SK-N-SH (cell line): ENCODE results near the gene PXDN. TPM values are rescaled to one million over a fixed set of nuclear protein-coding genes. Genes with fewer than 3 reads are reported as not detected.

ENCODE experiments used
- CTCF ChIA-PET: fragments of 300-600, 350-600 bp; formaldehyde crosslinking; extraction: SDS; loops from one replicate; lab custom pipeline; 2021; lab: Yijun Ruan, JAX
- POLR2A ChIA-PET: fragments of 350-600 bp; sonication (Branson Sonifier 250); formaldehyde crosslinking; extraction: SDS; loops from one replicate; lab custom pipeline; 2020; ENCODE audit warnings: antibody characterized with exemption, inconsistent platforms; lab: Yijun Ruan, JAX
- DNase-seq: peaks from one replicate; pipeline ENCODE4 v3.0.0; 2012
- H2AFZ ChIP-seq: fragments of 200-600 bp; sonication (generic); 2 replicates; pipeline ENCODE4 v1.8.1; 2016; ENCODE audit warnings: antibody characterized with exemption, mild to moderate bottlenecking, low read depth
- H3F3A ChIP-seq: fragments of 200-600 bp; sonication (generic); replicated peaks from 2 replicates; pipeline ENCODE3; 2016; ENCODE audit warnings: antibody characterized with exemption, mild to moderate bottlenecking; ENCODE audit not compliant: insufficient read depth
- H3K27ac ChIP-seq, 2 experiments: fragments of 200-500 bp in 1 of 2; fragments of 200-600 bp in 1 of 2; sonication (Bioruptor generic) in 1 of 2; sonication (generic), shearing (Covaris generic) in 1 of 2; 2 replicates each; pipeline versions ENCODE4 v1.5.1 to v1.6.1; 2014 to 2016; ENCODE audit warnings: low read depth in 2 of 2, inconsistent platforms in 1 of 2, low read length in 1 of 2, mild to moderate bottlenecking in 1 of 2, mixed read lengths in 1 of 2
- H3K27me3 ChIP-seq: fragments of 200-600 bp; sonication (generic), shearing (Covaris generic); 2 replicates; pipeline ENCODE4 v1.6.1; 2016; ENCODE audit warnings: mixed run types; ENCODE audit not compliant: insufficient read depth
- H3K36me3 ChIP-seq, 2 experiments: fragments of 200-500 bp in 1 of 2; fragments of 200-600 bp in 1 of 2; sonication (Bioruptor generic) in 1 of 2; sonication (generic) in 1 of 2; replicated peaks in 1 of 2; 2 replicates each; pipeline versions ENCODE3 to v1.5.1; 2014 to 2016; ENCODE audit warnings: low read length in 1 of 2, mild to moderate bottlenecking in 1 of 2; ENCODE audit not compliant: insufficient read depth in 2 of 2, control insufficient read depth in 1 of 2
- H3K4me1 ChIP-seq, 2 experiments: fragments of 200-500 bp in 1 of 2; fragments of 200-600 bp in 1 of 2; sonication (Bioruptor generic) in 1 of 2; sonication (generic), shearing (Covaris generic) in 1 of 2; 2 replicates each; pipeline versions ENCODE4 v1.5.1 to v1.6.1; 2014 to 2016; ENCODE audit warnings: low read depth in 1 of 2, low read length in 1 of 2, mixed run types in 1 of 2; ENCODE audit not compliant: insufficient read depth in 2 of 2, control insufficient read depth in 1 of 2
- H3K4me2 ChIP-seq: fragments of 200-600 bp; sonication (generic), shearing (Covaris generic); 2 replicates; pipeline ENCODE4 v1.6.1; 2017; ENCODE audit warnings: mixed run types
- H3K4me3 ChIP-seq, 2 experiments: fragments of 200-500 bp in 1 of 2; fragments of 200-600 bp in 1 of 2; sonication (Bioruptor generic) in 1 of 2; sonication (generic), shearing (Covaris generic) in 1 of 2; 2 replicates each; pipeline versions ENCODE4 v1.5.1 to v1.8.1; 2014 to 2016; ENCODE audit warnings: low read depth in 2 of 2, inconsistent platforms in 1 of 2, low read length in 1 of 2, mild to moderate bottlenecking in 1 of 2, mixed read lengths in 1 of 2, moderate library complexity in 1 of 2
- H3K79me2 ChIP-seq: fragments of 200-600 bp; sonication (generic); 2 replicates; pipeline ENCODE4 v1.8.1; 2017; ENCODE audit warnings: mild to moderate bottlenecking; ENCODE audit not compliant: insufficient read depth
- H3K9ac ChIP-seq: fragments of 200-600 bp; sonication (generic); 2 replicates; pipeline ENCODE4 v1.6.1; 2017; ENCODE audit warnings: mixed run types
- H3K9me2 ChIP-seq: fragments of 200-600 bp; sonication (generic); 2 replicates; pipeline ENCODE4 v1.6.1; 2017; ENCODE audit warnings: mixed run types
- H3K9me3 ChIP-seq: fragments of 200-600 bp; sonication (generic); 2 replicates; pipeline ENCODE4 v1.6.1; 2017; ENCODE audit warnings: mixed run types, mild to moderate bottlenecking, moderate library complexity
- H4K20me1 ChIP-seq: fragments of 200-600 bp; sonication (generic); 2 replicates; pipeline ENCODE4 v1.6.1; 2017; ENCODE audit warnings: mild to moderate bottlenecking, mixed run types; ENCODE audit not compliant: insufficient read depth
- CHD2 ChIP-seq: fragments of 150-350 bp; IDR thresholded peaks from 2 replicates; pipeline ENCODE4 v1.6.1; 2018; ENCODE audit warnings: low read length; ENCODE audit not compliant: partially characterized antibody
- CTCF ChIP-seq: fragments of 200-600 bp; sonication (generic); IDR thresholded peaks from 2 replicates; pipeline ENCODE4 v1.6.1; 2017; ENCODE audit warnings: antibody characterized with exemption, mild to moderate bottlenecking, moderate library complexity
- EP300 ChIP-seq, 2 experiments: IDR thresholded peaks; 2 replicates each; pipeline versions ENCODE4 v1.4.0 to v1.6.1; 2012; ENCODE audit warnings: borderline replicate concordance in 1 of 2, low read depth in 1 of 2, low read length in 1 of 2
- FOSL2 ChIP-seq: IDR thresholded peaks from 2 replicates; pipeline ENCODE4 v1.4.0; 2012; ENCODE audit warnings: low read depth, mild to moderate bottlenecking, moderate library complexity, borderline replicate concordance
- FOXJ3 ChIP-seq: sonication (generic); formaldehyde crosslinking; IDR thresholded peaks from 2 replicates; pipeline ENCODE4 v1.5.1; 2020; ENCODE audit warnings: mild to moderate bottlenecking, missing genetic modification reagents
- FOXM1 ChIP-seq: IDR thresholded peaks from 2 replicates; pipeline ENCODE4 v1.4.0; 2012; ENCODE audit warnings: low read depth, mild to moderate bottlenecking
- GABPA ChIP-seq: IDR thresholded peaks from 2 replicates; pipeline ENCODE4 v1.4.0; 2012; ENCODE audit warnings: low read depth, mild to moderate bottlenecking
- IRF3 ChIP-seq: fragments of 150-350 bp; IDR thresholded peaks from 2 replicates; pipeline ENCODE4 v1.6.1; 2016; ENCODE audit warnings: mild to moderate bottlenecking, low read depth, low read length
- MAX ChIP-seq: IDR thresholded peaks from 2 replicates; pipeline ENCODE4 v1.4.0; 2012; ENCODE audit warnings: low read depth
- MXI1 ChIP-seq: IDR thresholded peaks from 2 replicates; pipeline ENCODE4 v1.6.1; 2012; ENCODE audit warnings: mild to moderate bottlenecking, low read depth, low read length, improper control_type of control experiment
- POLR2AphosphoS5 ChIP-seq: IDR thresholded peaks from 2 replicates; pipeline ENCODE4 v1.6.1; 2012; ENCODE audit warnings: low read depth, low read length
- RAD21 ChIP-seq: IDR thresholded peaks from 2 replicates; pipeline ENCODE4 v1.6.1; 2012; ENCODE audit warnings: mild to moderate bottlenecking, low read length
- SIN3A ChIP-seq: IDR thresholded peaks from 2 replicates; pipeline ENCODE4 v1.6.1; 2012; ENCODE audit warnings: low read depth, mild to moderate bottlenecking, low read length, moderate library complexity, borderline replicate concordance
- SMC3 ChIP-seq: IDR thresholded peaks from 2 replicates; pipeline ENCODE4 v1.6.1; 2012; ENCODE audit warnings: low read depth, low read length, improper control_type of control experiment
- TCF12 ChIP-seq: IDR thresholded peaks from 2 replicates; pipeline ENCODE4 v1.4.0; 2012
- USF2 ChIP-seq: fragments of 150-350 bp; IDR thresholded peaks from 2 replicates; pipeline ENCODE4 v1.6.1; 2017; ENCODE audit warnings: antibody characterized with exemption, low read length, low read depth, borderline replicate concordance
- YY1 ChIP-seq: IDR thresholded peaks from 2 replicates; pipeline ENCODE4 v1.4.0; 2012; ENCODE audit warnings: low read depth, mild to moderate bottlenecking
- WGBS: methylation state at CpG from one replicate; pipeline ENCODE4 v1.1.6; 2017; ENCODE audit warnings: low lambda C conversion rate; 5-methylcytosine and 5-hydroxymethylcytosine counted together
- polyA plus RNA-seq, 3 experiments: library from polyadenylated mRNA; depleted of rRNA; stranded (reverse); fragments of >200 nt; gene quantifications; 2 replicates each; pipeline ENCODE4 v1.2.3, GENCODE V29; 2012

The PXDN gene
- polyA plus RNA-seq, 1 of the 3 experiments (the other 2 are of a cell fraction) = 146 TPM

GRCh38 chr2:1781291-1782080 lies 37.2 kb upstream of the PXDN start:
- Histone ChIP-seq H2AFZ (no peak overlapping the region), H3K4me1 (no peaks in the 10 kb centered on the region; a peak in 1 of 4 replicates), H3K36me3 (no peaks in the 10 kb centered on the region), H3K4me2 (no peak overlapping the region), H3K9me2 (no peaks in the 10 kb centered on the region), H3K9me3 (no peaks in the 10 kb centered on the region), H3F3A (no peaks in the 10 kb centered on the region), H3K9ac (no peak overlapping the region), H3K27me3 (0 out of 2 replicates have a peak, but pooled peaks cover 10% of the 10 kb centered on the region), H3K79me2 (no peaks in the 10 kb centered on the region), H4K20me1 (no peaks in the 10 kb centered on the region), H3K4me3 (no peak overlapping the region)
- DNase-seq = no peak
- WGBS = 67% methylated on average over 16 of the region's 16 CpGs
- CTCF ChIA-PET = interaction anchor here (0.8 to 1.6 kb wide), 6 partner anchors 12 to 231 kb away, joined by 3 to 14 read pairs (median 6); no protein-coding TSS in a partner anchor
- POLR2A ChIA-PET = no interaction called here
- TF ChIP-seq EP300 (IDR thresholded peaks at IDR 0.05; ENCODE audit: borderline replicate concordance in 1 of 2, low read depth in 1 of 2, low read length in 1 of 2) (no peak), USF2 (no peak), CHD2 (no peak), TCF12 (no peak), YY1 (no peak), FOXM1 (no peak), CTCF (no peak), POLR2AphosphoS5 (no peak), SMC3 (no peak), MAX (no peak), GABPA (no peak), RAD21 (no peak), FOSL2 (no peak), IRF3 (no peak), FOXJ3 (CRISPR knock-in tag) (no peak), MXI1 (no peak), SIN3A (no peak)
- TF ChIP-seq, all 33 proteins: peak for 0
- no peak overlapping the region for H3K27ac ChIP-seq
